HG02840 (cell line): ENCODE results near the gene TXNDC15.
"Not testable (repeated sequence)": the region's sequence is repeated elsewhere in the genome, so short reads cannot be mapped to it uniquely, and the experiment has no call there.

Source experiments
- ATAC-seq: cut with Tn5 transposase; IDR thresholded peaks from one replicate; pipeline ENCODE4 v1.9.1; 2021; ENCODE audit warnings: mild to moderate bottlenecking, moderate library complexity, moderate number of reproducible peaks; ENCODE audit not compliant: unreplicated experiment, low FRiP score

Gene TXNDC15

GRCh38 chr5:134877159-134877558, 3.0 kb downstream of the TXNDC15 start:
- no peak for ATAC-seq

- ATAC-seq, result no peak
These were observed 4.2 kb downstream of the TXNDC15 start for GRCh38 chr5:134878403-134878802.

- ATAC-seq, result no peak
These were observed 5.3 kb downstream of the TXNDC15 start for GRCh38 chr5:134879456-134879855.

- ATAC-seq, result not testable (repeated sequence)
These were observed 6.8 kb downstream of the TXNDC15 start for GRCh38 chr5:134880937-134881336.

- ATAC-seq, result not testable (repeated sequence)
These were observed 7.5 kb downstream of the TXNDC15 start for GRCh38 chr5:134881711-134882110.

GRCh38 chr5:134887593-134888159, 13.5 kb downstream of the TXNDC15 start:
- no peak for ATAC-seq

- ATAC-seq, result no peak
These were observed 15.2 kb downstream of the TXNDC15 start for GRCh38 chr5:134889335-134889734.

- ATAC-seq, result no peak
These were observed 17.3 kb downstream of the TXNDC15 start for GRCh38 chr5:134891473-134891872.

- ATAC-seq, result no peak
These were observed 18.1 kb downstream of the TXNDC15 start for GRCh38 chr5:134892282-134892681.

GRCh38 chr5:134892926-134893325, 18.8 kb downstream of the TXNDC15 start:
- ATAC-seq, result no peak

GRCh38 chr5:134893748-134894505, 19.8 kb downstream of the TXNDC15 start:
- ATAC-seq, result no peak

GRCh38 chr5:134902071-134902801, 28.1 kb downstream of the TXNDC15 start:
- ATAC-seq, result no peak

- peak; percentile 76 for ATAC-seq
These were observed 30.6 kb downstream of the TXNDC15 start, which contains the start of gene PCBD2 for GRCh38 chr5:134904610-134905245. Gene PCBD2, plus strand, starts transcription at chr5:134905131. Its CDS starts 9 bp downstream, at chr5:134905140.

- ATAC-seq, result peak; percentile 33
These were observed 31.2 kb downstream of the TXNDC15 start for GRCh38 chr5:134905246-134905996.

GRCh38 chr5:134906811-134907210, 32.6 kb downstream of the TXNDC15 start:
- ATAC-seq, result no peak

GRCh38 chr5:134910752-134911151, 36.6 kb downstream of the TXNDC15 start:
- not testable (repeated sequence) for ATAC-seq

GRCh38 chr5:134911285-134912206, 37.4 kb downstream of the TXNDC15 start:
- no peak for ATAC-seq

GRCh38 chr5:134913254-134913653, 39.1 kb downstream of the TXNDC15 start:
- ATAC-seq, result no peak

GRCh38 chr5:134913795-134914194, 39.6 kb downstream of the TXNDC15 start:
- no peak for ATAC-seq
